ENCODE data around the gene NFATC4.
A peak's percentile ranks its signal among the peaks of the same experiment; 100 is the strongest.

DNA sequence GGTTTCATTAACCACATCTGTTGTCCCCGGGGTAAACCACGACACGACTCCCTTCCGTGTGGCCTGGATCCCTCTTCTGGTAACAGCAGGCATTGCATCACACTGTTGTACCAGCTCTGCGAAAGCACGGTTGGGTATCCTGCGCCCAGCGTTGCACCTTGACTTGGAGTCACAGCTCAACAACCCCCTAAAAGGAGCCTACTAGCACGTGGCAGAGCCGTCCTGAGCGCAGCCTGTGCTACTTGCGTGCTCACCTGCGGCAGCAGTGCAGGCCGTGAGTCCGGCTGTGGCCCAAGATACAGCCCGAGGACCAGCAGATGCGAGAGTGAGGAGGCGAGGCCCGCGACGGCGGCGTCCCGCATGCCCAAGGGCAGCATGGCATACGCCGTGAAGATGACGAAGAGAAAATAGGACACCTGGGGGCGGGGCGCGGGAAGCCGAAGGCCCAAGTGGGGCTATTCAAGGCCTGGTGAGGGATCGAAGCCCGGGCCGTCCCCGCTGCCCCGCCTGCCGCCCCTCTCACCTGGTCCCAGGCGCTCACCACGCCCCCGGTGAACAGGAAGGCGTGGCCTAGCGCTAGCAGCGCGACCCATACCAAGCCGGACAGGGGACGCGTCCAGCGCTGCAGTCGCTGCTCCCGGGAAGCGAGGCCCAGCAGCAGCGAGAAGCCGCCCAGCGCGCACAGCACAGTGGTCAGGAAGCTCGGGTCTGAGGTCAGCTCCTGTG lies 35.6 kb upstream of the NFATC4 start:
- TF ChIP-seq YY1 (tag by site-specific recombination; IDR thresholded peaks at IDR 0.05) (no peak), ZBTB20 (tag by site-specific recombination; IDR thresholded peaks at IDR 0.05) (no peak)
- TF ChIP-seq, protein P1, sequence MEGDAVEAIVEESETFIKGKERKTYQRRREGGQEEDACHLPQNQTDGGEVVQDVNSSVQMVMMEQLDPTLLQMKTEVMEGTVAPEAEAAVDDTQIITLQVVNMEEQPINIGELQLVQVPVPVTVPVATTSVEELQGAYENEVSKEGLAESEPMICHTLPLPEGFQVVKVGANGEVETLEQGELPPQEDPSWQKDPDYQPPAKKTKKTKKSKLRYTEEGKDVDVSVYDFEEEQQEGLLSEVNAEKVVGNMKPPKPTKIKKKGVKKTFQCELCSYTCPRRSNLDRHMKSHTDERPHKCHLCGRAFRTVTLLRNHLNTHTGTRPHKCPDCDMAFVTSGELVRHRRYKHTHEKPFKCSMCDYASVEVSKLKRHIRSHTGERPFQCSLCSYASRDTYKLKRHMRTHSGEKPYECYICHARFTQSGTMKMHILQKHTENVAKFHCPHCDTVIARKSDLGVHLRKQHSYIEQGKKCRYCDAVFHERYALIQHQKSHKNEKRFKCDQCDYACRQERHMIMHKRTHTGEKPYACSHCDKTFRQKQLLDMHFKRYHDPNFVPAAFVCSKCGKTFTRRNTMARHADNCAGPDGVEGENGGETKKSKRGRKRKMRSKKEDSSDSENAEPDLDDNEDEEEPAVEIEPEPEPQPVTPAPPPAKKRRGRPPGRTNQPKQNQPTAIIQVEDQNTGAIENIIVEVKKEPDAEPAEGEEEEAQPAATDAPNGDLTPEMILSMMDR (tag by site-specific recombination; IDR thresholded peaks at IDR 0.05) = peak; percentile 67; the same call in 1 of the 2 replicates
- TF ChIP-seq, protein P2, sequence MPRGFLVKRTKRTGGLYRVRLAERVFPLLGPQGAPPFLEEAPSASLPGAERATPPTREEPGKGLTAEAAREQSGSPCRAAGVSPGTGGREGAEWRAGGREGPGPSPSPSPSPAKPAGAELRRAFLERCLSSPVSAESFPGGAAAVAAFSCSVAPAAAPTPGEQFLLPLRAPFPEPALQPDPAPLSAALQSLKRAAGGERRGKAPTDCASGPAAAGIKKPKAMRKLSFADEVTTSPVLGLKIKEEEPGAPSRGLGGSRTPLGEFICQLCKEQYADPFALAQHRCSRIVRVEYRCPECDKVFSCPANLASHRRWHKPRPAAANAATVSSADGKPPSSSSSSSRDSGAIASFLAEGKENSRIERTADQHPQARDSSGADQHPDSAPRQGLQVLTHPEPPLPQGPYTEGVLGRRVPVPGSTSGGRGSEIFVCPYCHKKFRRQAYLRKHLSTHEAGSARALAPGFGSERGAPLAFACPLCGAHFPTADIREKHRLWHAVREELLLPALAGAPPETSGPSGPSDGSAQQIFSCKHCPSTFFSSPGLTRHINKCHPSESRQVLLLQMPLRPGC (tag by site-specific recombination; IDR thresholded peaks at IDR 0.05) = no peak

All from HEK293 (cell line).